ENCODE measurements around the gene ATL3. TPM values are rescaled to one million over a fixed set of nuclear protein-coding genes. Genes with fewer than 3 reads are reported as not detected.

ATL3 gene
- total and polyA plus RNA-seq, 2 donors (not counting 3 experiments of a cell fraction or from before 2014, with no cell fraction given): 21.7 to 70.2 TPM

DNA sequence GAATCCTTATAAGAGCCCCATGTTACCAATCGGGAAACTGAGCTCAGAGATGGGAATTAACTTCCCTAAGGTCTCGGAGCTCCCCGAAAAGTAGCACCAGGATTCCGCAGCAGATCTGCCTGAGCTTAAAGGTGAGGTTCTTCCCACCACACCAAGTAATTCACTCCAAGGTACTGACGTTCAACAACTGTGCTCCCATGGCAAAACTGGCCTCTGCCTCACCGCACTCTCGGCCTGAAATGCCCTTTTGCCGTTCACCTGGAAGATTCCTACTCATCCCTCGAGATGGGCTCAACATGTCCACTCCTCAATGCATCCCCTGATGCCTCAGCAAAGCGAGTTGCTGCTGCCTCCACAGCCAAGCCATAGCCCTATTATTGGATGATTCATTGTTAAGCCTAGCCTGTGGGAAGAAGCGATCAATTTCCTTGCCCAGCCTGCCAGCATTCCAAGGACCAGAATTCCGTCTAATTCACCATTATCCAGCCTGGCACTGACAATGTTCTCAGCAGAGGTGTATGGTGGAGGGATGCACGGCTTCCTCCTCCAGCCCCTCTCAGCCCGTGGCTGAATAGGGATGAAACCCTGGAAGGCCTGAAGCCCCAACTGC lies 61.1 kb downstream of the ATL3 start:
- H3K9me3 ChIP-seq (replicated peaks; ENCODE audit: control insufficient read depth, insufficient read depth, low read length): no peaks in the 10 kb centered on the region
- dilution Hi-C loops (cut with MboI; ENCODE audit: extremely low pct_ligation_motif_present, low sequenced_read_pairs) (no loop called here), intact Hi-C loops (cut with micrococcal nuclease) (loop anchor here (10.0 kb wide), 1 partner anchor 705 kb away; no protein-coding TSS in a partner anchor)
- H3K4me3 ChIP-seq (replicated peaks in 1 of 3; ENCODE audit: insufficient read depth in 1 of 3, low read depth in 1 of 3, low read length in 3 of 3): no peak overlapping the region
- H2AFZ ChIP-seq (ENCODE audit: low read depth, low read length): peak overlapping the region; percentile 29
- no peaks in the 10 kb centered on the region for H3K9me1 ChIP-seq (replicated peaks; ENCODE audit: control insufficient read depth, extremely low read depth, insufficient read depth, low read length)
- H3K27me3 ChIP-seq (ENCODE audit: control insufficient read depth in 2 of 2, insufficient read depth in 2 of 2, low read length in 2 of 2): no peaks in the 10 kb centered on the region
- H3K4me1 ChIP-seq (ENCODE audit: control insufficient read depth, extremely low read depth, insufficient read depth, low read length): peaks cover 23% of the 10 kb centered on the region
- DNase-seq (ENCODE audit: low read depth, low spot score) (peak; percentile 13), FAIRE-seq (peak; percentile 72)
- POLR2A ChIA-PET: no interaction called here
- H3K4me2 ChIP-seq (ENCODE audit: insufficient read depth, low read length): peak overlapping the region; percentile 72
- H3K79me2 ChIP-seq (ENCODE audit: control insufficient read depth, insufficient read depth, low read length): peaks cover 15% of the 10 kb centered on the region
- H4K20me1 ChIP-seq (replicated peaks; ENCODE audit: control insufficient read depth, extremely low read depth, insufficient read depth, low read length): no peaks in the 10 kb centered on the region
- TF ChIP-seq, protein P1, sequence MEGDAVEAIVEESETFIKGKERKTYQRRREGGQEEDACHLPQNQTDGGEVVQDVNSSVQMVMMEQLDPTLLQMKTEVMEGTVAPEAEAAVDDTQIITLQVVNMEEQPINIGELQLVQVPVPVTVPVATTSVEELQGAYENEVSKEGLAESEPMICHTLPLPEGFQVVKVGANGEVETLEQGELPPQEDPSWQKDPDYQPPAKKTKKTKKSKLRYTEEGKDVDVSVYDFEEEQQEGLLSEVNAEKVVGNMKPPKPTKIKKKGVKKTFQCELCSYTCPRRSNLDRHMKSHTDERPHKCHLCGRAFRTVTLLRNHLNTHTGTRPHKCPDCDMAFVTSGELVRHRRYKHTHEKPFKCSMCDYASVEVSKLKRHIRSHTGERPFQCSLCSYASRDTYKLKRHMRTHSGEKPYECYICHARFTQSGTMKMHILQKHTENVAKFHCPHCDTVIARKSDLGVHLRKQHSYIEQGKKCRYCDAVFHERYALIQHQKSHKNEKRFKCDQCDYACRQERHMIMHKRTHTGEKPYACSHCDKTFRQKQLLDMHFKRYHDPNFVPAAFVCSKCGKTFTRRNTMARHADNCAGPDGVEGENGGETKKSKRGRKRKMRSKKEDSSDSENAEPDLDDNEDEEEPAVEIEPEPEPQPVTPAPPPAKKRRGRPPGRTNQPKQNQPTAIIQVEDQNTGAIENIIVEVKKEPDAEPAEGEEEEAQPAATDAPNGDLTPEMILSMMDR (IDR thresholded peaks at IDR 0.05; ENCODE audit: extremely low read depth in 1 of 2, insufficient read depth in 1 of 2, low read depth in 1 of 2, low read length in 2 of 2): no peak
- TF ChIP-seq JUN (IDR thresholded peaks at IDR 0.05; ENCODE audit: borderline replicate concordance, insufficient read depth, insufficient read length, low read depth) (no peak), MYC (IDR thresholded peaks at IDR 0.05; ENCODE audit: low read depth, low read length) (no peak), POLR2A (IDR thresholded peaks at IDR 0.05; ENCODE audit: low read depth, low read length) (no peak), GATA2 (IDR thresholded peaks at IDR 0.05; ENCODE audit: insufficient read depth, insufficient read length, low read depth, low read length) (no peak), POLR2AphosphoS5 (IDR thresholded peaks at IDR 0.05; ENCODE audit: insufficient read depth, low read depth, low read length) (no peak), FOS (IDR thresholded peaks at IDR 0.05; ENCODE audit: borderline replicate concordance, insufficient read depth, low read length) (no peak), EZH2 (IDR thresholded peaks at IDR 0.05; ENCODE audit: borderline replicate concordance, low read depth, low read length, severe bottlenecking) (no peak)
- TF ChIP-seq, protein P2, sequence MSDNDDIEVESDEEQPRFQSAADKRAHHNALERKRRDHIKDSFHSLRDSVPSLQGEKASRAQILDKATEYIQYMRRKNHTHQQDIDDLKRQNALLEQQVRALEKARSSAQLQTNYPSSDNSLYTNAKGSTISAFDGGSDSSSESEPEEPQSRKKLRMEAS (IDR thresholded peaks at IDR 0.05; ENCODE audit: insufficient read depth, insufficient read length): no peak
- CTCF ChIA-PET: interaction anchor here (0.5 kb wide), 1 partner anchor 47 kb away, joined by 4 read pairs; no protein-coding TSS in a partner anchor
- H3K9ac ChIP-seq (replicated peaks; ENCODE audit: extremely low read depth, insufficient read depth, low read length): no peak overlapping the region
- no peak overlapping the region for H3K27ac ChIP-seq (ENCODE audit: insufficient read depth, low read depth, low read length)
- H3K36me3 ChIP-seq (ENCODE audit: control insufficient read depth in 2 of 2, extremely low read depth in 1 of 2, insufficient read depth in 2 of 2, low read length in 2 of 2): no peaks in the 10 kb centered on the region
- BruUV-seq (replicated peaks): no TSS peak

Measured in endothelial cell of umbilical vein (primary cell).